Activated CD4-positive, CD25-positive, alpha-beta regulatory T cell treated with anti-CD3 and anti-CD28 coated beads, Interleukin-2, amount 50 U/mL, for 16 hours (primary cell): ENCODE results near the gene CSNK2A1.
A peak's percentile ranks its signal among the peaks of the same experiment; 100 is the strongest.
"Not testable (repeated sequence)": the region's sequence is repeated elsewhere in the genome, so short reads cannot be mapped to it uniquely, and the experiment has no call there.

Experiments
- DNase-seq: peaks from one replicate; pipeline ENCODE4 v3.0.0-alpha.2; 2020; ENCODE audit warnings: low read depth, low spot score

CSNK2A1 gene

GRCh38 chr20:543369-544152, at the start of gene CSNK2A1:
CSNK2A1 (minus strand) TSS chr20:543790; CDS start chr20:508551, 35,239 bp downstream.
- peak; percentile 93 for DNase-seq

DNA sequence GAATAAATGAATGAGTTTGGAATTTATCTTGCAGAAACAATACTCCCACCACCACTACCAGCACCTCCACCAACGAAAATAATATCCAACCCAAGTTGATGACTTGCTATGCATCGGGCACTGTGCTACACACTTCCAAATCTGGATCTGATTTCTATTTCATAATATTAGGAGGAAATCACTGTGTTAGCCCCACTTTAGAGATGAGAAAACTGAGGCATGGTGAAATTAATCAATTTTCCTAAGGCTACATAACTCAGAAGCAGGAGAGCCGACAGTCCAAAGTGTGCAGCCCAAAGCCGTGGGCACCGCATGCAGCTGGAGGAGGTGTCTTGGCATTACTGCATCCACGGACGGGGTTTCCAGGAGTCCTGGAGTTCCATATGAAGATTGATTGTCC, 48.9 kb upstream of the CSNK2A1 start:
- DNase-seq = no peak

DNA sequence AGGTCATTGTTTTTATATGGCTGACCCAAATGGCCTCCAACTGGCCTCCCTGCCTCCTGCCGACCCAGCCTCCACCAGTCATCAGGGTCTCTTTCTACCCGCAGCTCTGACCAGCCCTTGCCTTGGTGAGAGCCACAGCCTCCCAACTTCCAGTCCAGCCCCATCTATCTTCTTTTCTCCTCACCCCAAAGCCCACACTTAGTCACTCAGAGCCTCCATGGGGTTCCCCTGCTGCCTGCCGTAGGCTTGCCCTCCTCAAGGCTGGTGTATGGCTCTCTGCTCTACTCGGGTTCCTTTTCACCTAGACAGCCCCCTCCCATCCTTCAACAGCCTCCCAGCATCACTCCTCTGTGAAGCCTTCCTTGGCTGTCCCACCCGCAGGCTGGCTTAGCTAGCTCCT, 48.4 kb upstream of the CSNK2A1 start:
- no peak for DNase-seq

- no peak for DNase-seq
These were observed 45.5 kb upstream of the CSNK2A1 start for GRCh38 chr20:588932-589672.

GRCh38 chr20:588476-588875, 44.9 kb upstream of the CSNK2A1 start:
- DNase-seq = no peak

DNA sequence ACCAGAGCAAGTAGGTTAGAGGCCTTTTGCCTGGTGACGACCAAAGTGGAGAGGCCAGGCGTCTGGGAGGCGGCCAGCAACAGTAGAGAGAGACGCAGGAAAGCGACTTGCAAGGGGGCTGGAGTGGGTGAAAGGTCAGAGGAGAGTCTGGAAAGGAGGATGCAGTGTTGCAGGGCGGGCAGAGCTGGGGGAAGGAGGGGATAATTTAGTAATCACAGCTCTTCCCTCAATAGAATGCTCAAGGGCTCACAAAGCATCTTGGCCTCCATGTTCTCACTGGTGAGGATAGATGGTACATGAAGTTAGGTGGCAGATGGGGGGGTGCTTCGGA, 41.3 kb upstream of the CSNK2A1 start:
- no peak for DNase-seq

DNA sequence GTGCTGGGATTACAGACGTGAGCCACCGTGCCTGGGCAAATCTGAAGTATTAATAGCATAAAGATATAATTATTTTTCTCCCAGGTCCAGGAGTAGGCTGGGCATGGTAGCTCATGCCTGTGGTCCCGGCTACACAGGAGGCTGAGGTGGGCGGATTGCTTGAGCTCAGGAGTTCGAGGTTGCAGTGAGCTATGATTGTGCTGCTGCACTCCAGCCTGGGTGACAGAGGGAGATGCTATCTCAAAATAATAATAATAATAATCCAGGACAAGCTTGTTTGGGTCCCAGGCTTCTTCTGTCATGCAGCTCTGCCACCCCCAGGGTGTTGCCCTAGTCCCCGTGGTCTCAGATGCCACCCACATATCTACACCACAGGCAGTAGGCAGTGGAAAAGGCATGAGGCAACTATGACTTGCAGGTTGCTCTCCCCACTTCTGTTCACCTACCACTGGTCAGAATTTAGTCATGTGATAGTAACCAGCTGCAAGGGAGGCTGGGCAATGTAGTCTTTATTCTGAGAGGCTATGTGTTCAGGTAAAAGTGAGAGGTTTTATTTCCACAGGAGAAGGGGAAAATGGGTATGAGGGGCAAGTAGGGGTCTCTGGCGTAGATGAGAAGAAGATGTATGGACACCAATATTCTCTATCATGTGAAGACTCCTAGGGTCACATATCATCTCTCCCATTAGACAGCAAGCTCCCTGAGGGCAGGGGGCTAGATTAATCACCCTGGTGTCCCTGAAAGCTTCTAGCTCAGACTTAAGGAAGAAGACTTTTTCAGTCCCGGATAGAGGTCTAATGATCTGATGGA, 40.8 kb upstream of the CSNK2A1 start:
- no peak for DNase-seq

- DNase-seq = no peak
These were observed 38.6 kb upstream of the CSNK2A1 start for GRCh38 chr20:582204-582603.

DNA sequence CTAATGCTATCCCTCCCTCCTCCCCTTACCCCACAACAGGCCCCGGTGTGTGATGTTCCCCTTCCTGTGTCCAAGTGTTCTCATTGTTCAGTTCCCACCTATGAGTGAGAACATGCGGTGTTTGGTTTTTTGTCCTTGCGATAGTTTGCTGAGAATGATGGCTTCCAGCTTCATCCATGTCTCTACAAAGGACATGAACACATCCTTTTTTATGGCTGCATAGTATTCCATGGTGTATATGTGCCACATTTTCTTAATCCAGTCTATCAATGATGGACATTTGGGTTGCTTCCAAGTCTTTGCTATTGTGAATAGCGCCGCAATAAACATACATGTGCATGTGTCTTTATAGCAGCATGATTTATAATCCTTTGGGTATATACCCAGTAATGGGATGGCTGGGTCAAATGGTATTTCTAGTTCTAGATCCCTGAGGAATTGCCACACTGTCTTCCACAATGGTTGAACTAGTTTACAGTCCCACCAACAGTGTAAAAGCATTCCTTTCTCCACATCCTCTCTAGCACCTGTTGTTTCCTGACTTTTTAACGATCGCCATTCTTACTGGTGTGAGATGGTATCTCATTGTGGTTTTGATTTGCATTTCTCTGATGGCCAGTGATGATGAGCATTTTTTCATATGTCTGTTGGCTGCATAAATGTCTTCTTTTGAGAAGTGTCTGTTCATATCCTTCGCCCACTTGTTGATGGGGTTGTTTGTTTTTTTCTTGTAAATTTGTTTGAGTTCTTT, 35.5 kb upstream of the CSNK2A1 start:
- DNase-seq = not testable (repeated sequence)

GRCh38 chr20:577167-577791, 33.7 kb upstream of the CSNK2A1 start:
- DNase-seq = no peak

DNA sequence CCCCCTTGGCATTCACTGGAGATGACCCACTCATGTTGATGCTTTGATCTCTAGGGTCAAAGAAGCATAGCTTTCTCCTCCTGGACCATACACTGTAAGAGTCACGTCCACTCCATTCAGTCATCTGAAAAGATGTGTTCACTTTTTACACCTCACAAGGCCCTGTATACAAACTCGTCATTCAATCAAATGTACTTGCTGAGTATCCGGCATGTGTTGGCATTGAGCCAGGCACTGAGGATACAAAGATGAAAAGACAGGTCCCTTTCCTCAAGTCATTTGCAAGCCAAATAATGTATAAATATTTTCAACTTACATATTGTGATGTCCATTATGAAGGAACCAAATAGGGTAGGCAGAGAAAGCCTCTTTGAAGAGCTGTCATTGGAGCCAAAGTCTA, 32.6 kb upstream of the CSNK2A1 start:
- no peak for DNase-seq

DNA sequence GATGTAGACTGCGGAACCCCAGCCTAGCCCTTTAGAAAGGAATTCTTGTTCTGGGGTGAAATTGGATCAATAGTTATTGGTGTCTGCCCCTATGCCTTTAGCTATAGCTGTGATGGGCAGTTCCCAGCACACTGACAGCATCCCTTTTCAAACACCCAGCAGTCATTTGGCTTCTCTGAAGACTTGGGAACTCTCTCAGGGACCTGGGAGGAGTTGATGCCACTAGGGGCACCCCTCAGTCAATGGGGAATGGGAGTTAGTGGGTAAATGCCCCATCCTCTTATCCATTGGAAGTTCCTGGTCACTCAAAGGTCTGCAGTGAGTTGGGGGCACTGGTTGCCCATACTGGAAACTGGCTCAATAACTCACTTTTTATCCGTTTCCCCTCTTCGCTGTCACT, 31.6 kb upstream of the CSNK2A1 start:
- no peak for DNase-seq

DNA sequence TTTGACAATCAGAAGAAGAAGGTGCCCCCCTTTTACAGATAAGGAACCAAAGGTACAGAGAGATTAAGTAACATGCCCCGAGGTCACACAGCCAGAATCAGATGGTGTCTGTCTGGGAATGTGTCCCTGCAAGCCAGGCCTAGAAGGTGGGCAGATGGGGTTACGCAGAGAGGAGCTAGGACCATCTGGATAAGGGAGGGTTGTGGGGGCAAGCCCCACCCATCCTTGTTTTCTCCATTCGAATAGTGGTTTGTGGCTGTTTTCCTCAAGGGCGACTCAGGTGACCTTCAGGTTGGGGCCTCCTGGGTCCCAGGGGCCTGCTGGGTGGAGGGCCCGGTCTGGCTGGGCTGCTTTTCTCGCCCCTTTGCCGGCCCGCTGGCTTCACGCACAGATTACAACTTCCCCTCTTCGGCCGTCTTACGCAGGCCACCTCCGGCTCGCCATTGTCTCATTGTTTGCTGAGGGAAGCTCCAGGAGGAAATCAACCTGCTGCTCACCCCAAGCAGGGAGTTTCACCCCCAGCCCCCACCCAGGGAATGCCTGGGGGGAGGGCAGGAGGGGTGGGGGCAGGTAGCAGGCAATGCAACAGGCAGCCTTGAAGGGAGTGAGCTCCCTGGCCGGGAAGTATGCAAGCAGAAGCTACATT, 30.8 kb upstream of the CSNK2A1 start:
- no peak for DNase-seq

DNA sequence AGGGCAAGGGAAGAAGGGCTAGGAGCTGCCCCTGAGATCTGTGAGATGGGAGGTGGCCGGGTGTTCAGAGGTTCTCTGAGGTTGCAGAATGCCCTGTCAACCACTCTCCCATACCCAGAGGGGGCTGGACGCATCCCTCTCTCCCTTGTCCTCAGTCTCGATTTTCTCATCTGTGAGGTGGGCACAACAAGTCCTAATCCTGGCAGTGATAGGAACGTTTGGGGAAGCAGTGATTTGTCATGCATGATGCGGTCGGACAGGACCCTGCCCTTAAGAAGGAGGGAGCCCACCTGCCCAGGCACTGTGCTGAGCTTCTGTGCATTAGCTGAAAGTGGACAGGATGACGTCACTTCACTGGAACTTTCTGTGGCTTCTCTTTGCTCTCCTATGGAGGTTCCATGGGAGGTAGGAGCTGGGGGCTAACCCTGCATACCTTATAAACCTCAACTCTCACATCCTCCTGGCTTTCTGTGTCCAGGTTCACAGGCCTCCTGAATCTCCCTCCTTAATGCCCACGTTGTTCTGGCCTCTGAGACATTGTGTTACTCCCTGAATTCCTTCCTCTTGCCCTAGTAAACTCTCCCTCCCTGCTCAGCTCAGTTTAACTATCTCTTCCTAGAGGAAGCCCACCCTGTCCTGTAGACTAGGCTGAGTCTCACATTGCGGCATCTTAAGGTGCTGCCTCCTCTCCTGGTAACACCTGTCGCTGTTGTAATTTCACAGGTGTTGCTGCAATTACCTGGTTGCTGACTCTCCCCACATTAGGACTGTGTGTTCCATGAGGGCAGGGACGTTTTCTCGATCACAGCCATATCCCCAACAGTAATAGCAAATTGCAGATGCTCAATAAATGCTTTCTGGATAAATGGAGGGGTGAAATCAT, 30.1 kb upstream of the CSNK2A1 start:
- DNase-seq = no peak

DNA sequence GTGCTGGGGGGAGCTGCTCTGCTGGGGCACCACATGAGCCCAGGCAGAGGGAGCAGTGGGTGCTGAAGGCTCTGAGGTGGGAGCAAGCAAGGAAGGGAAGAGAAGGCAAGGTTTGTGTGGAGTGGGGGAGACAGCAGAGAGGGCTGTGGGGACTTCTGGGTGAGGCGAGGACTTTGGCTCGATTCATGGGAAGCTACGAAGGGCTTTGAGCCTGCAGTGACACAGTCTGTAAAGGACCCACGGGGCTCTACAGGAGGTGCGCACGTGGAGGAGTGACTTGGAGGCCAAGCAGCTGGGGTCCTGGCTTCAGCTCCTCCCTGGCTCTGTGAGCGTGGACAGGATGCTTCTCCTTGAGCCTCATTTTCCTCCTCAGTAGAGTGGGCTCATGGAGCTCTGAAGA, 29.1 kb upstream of the CSNK2A1 start:
- no peak for DNase-seq

DNA sequence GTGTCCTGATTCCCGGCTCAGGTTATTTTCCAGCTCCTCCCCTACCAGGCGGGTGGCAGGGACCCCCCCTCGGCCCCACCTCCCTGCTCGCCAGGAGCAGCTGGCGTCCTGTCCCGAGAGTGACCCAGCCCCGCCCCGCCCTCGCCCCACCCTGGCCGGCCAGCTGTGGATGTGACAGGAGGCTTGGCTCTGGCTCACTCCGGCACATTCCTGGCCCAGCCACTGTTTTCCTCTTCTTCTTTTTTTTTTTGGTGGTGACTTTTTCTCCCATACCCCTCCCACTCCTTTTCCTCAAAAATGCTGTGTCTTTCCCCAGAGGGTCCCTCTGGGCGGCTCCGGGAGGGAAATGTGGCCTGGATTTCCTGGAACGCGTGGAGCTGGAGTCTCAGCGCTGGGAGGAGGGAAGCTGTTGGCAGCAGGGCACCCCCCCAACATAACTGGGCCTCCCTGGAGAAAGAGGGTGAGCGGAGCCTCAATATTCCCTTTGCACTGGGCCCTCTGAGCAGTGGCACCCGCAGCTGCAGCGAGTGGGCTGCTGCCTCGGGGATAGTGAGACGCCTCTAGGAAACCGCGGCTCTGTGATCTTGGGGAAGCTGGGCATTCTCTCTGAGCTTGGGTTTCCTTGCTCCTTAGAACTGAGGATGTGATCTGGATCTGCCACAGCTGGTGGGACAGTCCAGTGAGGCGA, 28.3 kb upstream of the CSNK2A1 start:
- DNase-seq = no peak

- DNase-seq = no peak
These were observed 25.3 kb upstream of the CSNK2A1 start for GRCh38 chr20:568673-569415.

DNA sequence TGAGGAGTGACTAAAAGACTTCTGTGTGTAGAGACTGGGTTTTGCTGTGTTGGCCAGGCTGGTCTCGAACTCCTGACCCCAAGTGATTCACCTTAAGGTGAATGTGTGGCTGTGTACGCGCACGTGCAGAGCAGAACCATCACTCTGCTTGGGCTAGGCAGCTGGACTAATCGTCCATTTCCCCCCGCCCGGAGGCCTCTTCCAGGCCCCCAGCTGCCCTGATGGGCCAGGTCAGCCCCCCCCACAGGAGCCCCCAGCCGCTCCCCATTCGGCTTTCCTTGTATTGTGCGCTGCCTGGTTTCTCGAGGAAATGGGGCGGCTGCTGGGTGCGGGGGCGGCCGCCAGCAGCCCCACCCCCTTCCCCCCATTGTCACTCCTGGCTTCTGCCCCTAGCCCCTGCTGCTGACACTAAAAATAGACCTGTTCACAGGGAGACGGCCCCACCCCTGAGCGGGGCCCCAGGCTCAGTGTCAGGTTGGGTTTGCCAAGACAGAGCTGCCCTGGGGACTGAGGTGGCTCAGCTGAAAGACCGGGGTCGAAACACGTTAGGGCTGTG, 24.6 kb upstream of the CSNK2A1 start:
- no peak for DNase-seq
